HG02642 (cell line): Measurements from ENCODE around the gene TMEM179B.
A peak's percentile ranks its signal among the peaks of the same experiment; 100 is the strongest.
"Not testable (repeated sequence)": the region's sequence is repeated elsewhere in the genome, so short reads cannot be mapped to it uniquely, and the experiment has no call there.

Experiments
- ATAC-seq: cut with Tn5 transposase; IDR thresholded peaks from one replicate; pipeline ENCODE4 v1.9.1; 2021; ENCODE audit warnings: mild to moderate bottlenecking; ENCODE audit not compliant: unreplicated experiment, poor library complexity

The TMEM179B gene, protein sequence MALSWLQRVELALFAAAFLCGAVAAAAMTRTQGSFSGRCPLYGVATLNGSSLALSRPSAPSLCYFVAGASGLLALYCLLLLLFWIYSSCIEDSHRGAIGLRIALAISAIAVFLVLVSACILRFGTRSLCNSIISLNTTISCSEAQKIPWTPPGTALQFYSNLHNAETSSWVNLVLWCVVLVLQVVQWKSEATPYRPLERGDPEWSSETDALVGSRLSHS

DNA sequence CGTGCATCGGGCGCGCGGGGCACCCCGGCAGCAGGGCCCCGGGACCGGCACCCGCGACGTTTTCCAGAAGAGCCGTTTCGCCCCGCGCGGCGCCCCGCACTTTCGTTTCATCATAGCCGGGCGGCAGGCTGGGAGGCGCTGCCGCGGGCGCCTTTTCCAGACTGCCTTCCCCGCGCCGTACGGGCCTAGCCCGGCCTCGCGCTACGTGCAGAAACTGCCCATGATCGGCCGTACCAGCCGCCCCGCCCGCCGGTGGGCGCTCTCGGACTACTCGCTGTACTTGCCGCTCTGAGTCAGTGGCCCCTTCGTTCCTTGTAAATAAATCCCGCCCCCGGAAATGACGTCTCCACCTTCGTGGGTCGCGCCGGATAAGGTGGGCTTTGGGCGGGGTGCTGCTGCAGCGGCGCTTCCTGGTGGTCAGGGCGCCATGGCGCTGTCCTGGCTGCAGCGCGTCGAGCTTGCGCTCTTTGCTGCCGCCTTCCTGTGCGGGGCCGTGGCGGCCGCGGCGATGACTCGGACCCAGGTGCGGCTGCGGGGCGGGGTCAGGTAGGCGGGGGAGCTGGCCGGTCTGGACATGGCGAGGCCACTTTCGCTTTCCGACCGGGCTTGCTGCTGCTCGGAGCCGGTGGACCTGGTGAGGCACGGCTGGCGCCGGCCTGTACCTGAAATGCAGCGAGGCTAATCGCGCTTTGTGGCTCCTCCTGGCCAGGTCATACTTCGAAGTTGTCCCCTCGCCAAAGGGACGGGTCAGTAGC, at the start of gene TMEM179B:
Gene TMEM179B (plus strand): TSS at position 398 of the 755 bp plus-strand sequence. CDS start 30 bp downstream, at position 428.
- peak; percentile 72 for ATAC-seq

DNA sequence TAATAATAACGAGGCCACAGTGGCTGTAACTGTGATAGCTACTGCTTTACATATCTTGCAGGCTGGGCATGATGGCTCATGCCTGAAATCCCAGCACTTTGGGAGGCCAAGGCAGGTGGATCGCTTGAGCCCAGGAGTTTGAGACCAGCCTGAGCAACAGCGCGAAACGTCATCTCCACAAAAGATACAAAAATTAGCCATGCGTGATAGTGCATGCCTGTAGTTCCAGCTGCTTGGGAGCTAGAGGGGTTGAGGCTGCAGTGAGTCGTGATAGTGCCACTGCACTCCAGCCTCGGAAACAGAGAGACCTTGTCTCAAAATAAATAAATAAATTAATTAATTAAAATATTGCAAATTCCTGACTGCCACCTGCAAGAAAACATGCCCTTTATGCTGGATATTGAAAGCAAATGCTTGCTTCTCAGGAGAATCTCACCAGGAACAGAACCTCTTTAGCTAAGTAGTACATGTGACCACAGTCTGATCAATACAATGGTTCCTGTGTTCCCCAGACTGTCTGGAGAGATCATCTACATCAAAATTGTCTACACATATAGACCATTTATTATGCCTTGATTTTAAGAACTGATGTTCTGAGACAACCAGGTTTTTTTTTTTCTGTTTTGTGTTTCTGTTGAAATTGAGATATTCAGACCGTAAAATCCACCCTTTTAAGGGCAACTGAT, 39.6 kb upstream of the TMEM179B start:
- no peak for ATAC-seq

DNA sequence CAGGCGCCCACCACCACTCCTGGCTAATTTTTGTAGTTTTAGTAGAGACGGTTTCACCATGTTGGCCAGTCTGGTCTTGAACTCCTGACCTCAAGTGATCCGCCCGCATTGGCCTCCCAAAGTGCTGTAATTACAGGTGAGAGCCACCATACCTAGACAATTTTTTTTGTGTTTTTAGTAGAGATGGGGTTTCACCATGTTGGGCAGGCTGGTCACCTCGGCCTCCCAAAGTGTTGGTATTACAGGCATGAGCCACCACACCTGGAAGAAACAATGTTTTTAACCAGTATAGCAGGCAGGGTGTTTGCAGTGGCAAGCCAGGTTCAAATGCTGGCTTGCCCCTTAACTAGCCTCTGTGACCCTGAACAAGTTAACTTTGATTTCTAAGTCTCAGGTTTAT, 37.3 kb upstream of the TMEM179B start:
- not testable (repeated sequence) for ATAC-seq

DNA sequence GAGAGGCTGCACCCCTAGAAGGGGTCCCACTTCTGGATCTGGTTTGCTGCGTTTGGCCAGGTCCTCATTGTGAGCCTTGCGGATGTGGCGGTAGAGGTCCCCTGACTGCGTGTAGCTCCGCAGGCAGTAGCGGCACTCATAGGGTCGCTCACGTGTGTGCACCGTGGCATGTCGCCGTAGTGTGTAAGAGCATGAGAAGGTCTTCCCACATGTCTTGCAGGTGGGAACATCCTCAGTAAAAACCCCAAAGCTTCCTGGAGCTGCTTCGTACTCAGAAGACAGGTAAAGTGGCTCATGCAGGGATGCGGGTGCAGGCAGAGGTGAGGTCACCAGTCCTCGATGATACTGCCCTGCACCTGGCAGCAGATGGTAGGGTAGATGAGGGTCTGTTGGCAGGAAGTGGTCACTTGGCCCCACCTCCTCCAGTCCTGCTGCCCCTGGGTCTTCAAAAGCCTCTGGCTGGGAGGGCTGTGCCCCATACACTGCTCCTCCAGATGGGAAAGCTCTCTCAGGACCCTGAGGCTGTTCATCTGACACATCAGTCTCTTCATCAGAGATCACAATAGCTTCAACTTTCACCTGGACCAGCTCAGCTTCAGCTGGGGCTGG, 34.9 kb upstream of the TMEM179B start:
- ATAC-seq, result no peak

DNA sequence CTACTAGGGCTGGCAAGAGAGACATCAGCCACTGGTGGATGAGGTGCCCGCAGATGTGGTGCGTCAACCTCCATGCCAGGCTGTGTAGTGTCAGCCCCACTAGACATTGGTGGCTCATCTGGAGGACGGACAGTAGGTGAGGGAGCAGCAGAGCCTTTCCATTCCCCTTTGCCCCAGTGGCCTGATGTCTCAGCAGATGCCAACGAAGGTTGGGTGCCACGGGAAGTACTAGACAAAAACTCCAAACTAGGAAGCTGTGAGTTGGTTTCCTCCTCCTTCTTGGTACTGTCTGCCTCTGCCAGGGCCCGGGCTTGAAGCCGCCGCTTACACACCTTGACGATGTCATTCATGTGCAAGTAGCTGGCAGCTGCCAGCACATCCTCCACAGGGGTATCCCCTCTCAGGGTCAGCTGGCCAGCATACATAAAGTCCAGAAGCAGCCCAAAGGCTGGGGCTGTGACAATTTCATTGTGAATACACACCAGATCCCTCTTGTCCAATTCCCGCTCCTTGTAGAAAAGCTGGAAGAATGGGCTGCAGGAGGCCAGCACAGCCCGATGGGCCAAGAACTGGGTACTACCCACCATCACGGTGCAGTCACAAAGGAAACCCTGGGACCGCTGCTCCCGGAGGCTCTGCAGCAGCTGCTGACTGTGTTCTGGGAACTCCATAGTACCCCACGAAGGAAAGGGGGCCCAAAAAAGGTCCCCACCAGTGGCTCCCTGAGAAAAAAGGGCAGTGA, 34.0 kb upstream of the TMEM179B start:
- ATAC-seq, result no peak

DNA sequence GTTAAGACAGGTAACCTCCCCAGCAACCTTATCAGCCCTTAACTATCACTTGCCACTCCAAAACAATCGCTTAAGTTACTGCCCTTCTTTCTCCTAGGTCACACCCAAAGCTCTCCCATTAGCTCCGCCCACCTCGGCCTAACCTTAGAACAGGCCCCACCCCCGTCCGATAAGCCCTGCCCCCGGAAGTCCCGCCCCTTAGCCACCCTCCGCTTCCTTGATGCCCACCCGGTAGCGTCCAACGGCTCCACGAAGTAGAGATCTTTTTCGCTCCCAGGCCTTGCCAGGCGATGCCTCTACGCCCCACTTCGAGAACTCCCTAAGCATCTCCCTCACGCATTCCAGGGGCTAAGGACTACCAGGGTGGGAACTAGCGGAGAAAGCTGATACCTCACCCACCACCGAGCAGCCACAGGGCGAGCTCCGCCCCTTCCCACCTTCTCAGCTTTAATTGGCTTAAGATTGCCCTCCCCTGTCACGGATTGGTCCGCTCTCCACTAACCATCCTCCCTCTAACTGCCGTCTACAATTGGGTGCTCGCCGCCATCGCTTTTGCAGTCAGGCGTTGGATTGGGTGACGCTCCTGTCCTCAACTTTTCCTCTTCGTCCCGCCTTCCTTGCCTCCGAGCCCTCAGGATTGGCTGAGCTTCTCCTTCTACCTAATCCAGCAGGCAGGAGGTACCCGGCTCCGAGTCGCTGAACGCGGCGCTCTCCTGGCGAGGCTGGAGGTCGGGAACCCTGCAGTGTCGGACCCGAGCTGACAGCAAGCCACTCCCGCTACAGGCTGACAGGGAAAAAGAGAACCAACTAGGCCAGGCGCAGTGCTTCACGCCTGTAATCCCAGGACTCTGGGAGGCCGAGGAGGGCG, 33.2 kb upstream of the TMEM179B start, which contains the start of gene ZBTB3:
Gene ZBTB3 (minus strand): TSS at position 425 of the 868 bp plus-strand sequence. CDS start 496 bp downstream, outside the sequence.
- peak; percentile 96 for ATAC-seq

DNA sequence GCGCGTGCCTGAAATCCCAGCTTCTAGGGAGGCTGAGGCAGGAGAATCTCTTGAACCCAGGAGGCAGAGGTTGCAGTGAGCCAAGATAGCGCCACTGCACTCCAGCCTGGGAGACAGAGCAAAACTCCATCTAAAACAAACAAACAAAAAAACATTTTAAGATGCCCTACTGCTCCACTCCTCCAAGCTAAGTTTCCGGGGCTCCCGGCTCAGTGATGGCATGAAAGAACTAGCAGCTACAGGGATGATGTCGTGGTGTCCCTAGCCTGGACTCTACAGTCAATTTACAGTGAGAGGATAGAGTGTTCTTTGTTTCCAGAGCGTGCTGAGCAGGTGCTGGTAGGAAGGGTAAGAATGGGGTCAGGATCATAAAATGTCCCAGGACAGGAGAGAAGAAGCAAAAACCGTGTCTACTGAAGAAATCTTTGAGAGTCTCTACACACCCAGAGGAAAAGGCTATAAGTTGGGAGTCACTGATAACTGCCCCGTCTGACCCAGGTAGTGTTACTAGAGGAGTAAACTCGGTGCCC, 32.1 kb upstream of the TMEM179B start:
- no peak for ATAC-seq

DNA sequence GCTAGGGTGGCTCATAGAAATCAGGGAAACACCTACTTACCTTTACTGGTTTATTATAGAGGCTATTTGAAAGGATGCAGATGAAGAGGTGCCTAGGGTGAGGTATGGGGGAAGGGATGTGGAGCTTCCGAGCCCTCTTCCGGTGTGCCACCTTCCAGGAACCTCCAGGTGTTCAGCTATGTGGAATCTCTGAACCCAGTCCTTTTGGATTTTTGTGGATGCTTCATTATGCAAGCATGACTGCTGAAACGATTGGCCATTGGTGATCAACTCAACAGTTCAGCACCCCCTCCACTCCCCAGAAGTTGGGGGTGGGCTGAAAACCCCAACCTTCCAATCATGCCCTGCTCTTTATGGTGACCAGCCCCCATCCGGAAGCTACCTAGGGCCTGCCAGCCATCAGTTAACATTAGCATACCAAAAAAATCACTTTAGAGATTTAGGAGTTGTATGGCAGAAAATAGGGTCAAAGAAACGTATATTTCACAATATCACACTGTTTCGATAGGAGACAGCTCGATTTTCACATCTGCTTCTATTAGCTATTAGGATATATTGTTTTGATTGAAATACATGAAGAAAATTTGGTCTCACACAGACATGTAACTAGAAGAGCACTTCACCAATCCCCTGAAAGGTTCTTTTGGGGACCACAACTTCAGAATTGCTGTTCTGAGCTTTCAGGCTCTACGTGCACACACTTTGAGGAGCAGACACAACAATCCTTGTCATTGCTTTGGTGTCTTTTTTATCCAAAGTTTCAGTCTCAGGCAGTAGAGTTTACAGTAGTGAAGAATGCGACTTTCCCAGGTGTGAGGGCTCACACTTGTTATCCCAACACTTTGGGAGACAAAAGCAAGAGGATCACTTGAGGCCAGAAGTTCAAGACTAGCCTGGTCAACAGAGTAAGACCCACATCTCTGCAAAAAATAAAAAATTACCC, 29.1 kb upstream of the TMEM179B start:
- ATAC-seq, result no peak

DNA sequence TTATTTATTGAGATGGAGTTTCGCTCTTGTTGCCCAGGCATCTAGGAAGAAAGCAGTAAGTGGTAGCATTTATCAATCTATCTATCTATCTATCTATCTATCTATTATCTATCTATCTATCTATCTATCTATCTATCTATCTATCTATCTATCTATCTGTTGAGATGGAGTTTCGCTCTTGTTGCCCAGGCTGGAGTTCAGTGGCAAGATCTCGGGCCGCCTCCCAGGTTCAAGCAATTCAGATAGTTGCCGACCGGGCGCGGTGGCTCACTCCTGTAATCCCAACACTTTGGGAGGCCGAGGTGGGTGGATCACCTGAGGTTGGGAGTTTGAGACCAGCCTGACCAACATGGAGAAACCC, 26.4 kb upstream of the TMEM179B start:
- ATAC-seq, result not testable (repeated sequence)

DNA sequence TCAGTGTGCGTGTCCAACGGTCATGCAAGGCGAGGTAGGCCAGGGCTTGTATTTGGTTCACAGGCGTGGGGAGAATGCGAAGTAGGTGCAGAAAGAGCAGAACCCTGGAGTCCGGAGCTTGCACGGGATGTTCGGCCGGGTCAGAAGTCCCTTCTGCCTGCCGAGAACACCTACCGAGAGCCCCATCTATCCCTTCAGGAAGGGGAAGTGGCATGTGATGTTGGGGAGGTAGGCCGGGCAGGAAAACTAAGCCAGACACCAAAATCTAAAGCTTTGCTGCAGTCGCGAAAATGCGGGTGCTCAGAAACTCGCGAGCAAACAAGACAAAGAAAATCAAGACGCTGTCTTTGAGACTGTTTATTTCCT, 16.4 kb upstream of the TMEM179B start:
- peak; percentile 9 for ATAC-seq

DNA sequence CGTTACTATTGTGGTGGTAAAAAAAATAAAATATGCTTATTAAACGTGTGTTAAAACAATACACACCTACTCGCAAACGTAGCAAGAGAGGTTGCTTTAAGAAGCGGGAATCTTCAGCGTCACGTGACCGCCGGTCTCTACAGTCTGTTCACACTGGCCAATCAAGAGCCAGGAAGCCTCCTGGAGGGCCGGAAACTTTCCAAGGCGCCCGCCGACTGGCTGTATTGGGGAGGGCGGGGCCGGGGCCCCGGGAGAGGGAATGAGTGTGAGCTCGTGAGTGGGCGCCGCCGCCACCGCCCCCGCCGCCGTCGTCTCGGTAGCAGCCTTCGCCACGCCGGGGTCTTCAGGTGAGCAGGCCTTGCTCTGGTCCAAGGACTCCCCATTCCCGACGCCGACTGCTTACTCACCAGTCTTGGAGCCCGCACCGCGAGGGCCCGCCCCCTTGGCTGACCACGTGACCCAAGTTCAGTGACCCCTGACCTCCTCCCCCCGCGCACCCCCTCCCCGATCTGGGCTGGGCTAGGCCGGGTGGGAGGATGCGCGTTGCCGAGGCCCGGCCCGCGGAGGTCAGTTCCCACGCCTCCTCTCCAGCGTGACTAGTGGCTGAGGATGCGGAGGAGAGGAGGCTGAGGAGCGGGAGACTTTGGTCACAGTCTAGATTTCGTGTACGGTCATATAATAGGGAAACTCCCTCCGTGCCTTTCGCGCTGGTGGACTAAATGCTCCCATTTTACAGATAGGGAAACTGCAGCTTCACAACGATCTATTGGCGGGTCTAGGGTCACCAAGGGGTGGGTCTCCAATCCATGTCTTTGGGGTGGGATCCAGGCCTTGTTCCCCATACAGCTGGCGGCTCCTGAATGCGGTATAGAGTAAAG, 15.8 kb upstream of the TMEM179B start, which contains the start of gene TAF6L:
Gene TAF6L (plus strand): TSS at position 253 of the 878 bp plus-strand sequence. CDS start 4,388 bp downstream, outside the sequence.
- peak; percentile 87 for ATAC-seq

DNA sequence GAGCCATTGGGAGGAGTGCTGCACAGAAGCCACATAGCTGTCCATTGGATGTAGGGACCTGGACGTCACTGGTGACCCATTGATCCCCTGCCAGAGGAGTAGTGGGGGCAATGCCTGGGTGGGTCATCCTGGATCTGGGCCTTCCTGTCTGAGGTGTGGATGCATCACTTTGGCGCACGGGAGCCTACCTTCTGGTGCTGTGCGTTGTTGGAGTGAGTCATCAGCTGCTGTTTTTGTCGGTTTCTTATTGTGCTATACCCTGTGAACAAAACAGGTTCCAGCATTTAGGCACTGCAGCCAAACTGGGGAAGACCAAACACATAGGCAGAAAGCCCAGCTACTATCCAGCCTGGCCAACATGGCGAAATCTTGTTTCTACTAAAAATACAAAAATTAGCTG, 12.8 kb upstream of the TMEM179B start:
- no peak for ATAC-seq

DNA sequence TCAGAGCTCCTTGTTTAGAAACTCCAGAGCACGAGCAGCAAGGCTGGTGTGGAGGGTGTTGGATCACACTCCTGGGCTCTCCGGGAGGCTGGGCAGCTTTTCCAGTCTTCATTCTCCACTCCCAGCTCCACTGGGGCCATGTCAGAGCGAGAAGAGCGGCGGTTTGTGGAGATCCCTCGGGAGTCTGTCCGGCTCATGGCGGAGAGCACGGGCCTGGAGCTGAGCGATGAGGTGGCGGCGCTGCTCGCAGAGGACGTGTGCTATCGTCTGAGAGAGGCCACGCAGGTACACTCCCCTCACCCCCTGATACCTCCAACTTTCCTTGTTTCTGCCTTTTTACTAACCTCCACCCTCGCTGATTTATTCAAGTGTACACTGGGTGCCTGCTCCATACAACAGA, 11.6 kb upstream of the TMEM179B start:
- ATAC-seq, result no peak

DNA sequence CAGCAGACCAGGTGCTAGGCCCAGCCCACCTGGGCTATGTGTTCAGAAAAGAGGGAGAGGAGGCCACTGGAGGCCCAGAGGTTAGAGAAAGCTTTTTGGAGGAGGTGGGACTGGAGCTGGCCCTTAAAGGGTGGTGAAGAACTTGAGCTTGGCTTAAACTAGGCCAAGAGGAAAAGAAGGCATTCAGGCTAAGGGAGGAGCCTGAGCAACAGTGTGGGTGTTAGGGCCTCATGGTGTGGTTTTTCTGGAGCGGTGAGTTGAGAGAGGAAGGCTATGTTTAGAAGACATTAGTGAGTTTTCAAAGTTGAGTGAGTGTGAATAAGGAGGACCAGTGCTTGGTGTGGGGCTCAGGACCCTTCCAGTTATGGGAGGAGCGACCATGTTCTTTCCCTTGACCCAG, 9.8 kb upstream of the TMEM179B start:
- no peak for ATAC-seq

DNA sequence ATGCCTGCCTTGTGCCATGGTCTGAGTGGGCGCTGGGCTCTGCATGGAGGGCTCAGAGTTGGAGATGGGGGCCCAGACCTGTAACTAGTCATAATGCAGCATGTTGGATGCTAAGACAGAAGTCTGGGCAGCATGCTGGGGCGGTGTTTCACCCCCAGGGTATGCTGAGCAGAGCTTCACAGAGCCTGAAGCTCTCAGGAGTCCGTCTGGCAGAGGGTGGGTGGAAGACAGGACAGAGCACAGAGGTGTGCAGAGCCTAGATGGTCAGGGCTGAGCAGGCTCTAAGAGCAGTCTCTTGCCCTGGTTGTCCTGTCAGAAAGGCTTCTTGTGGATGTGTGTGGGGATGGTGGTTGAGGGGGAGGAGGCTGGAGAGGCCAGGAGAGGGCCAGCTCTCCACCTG, 8.8 kb upstream of the TMEM179B start:
- ATAC-seq, result no peak

DNA sequence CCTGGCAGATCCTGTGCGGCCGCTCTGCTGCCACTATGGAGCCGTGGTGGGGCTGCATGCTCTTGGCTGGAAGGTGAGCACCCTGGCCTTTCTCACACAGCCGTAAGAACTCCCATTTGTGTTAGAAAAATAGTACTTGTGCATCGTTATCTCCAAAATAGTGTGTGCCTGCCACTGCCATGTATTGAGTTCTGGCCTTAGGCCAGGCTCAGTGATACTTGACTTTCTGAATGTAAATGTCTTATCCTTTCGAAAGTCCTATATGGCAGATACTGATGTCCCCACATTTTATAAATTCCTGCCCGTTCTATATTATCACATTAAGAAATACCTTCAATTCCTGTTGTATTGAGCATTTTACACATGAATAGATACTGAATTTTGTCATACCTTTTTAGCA, 4.4 kb upstream of the TMEM179B start:
- ATAC-seq, result no peak
